CD4-positive, CD25-positive, alpha-beta regulatory T cell (primary cell): Measurements from ENCODE around the gene TP73. TPM values are rescaled to one million over a fixed set of nuclear protein-coding genes. Genes with fewer than 3 reads are reported as not detected.
A peak's percentile ranks its signal among the peaks of the same experiment; 100 is the strongest.

Source experiments
- ATAC-seq, 2 donors: fragments of 150-1000 bp; cut with Tn5 transposase; one replicate each; pipeline ENCODE4 v1.10.0; 2021; ENCODE audit warnings: low read depth in 2 of 2, moderate number of reproducible peaks in 2 of 2, moderate library complexity in 1 of 2
- DNase-seq, 3 donors: peaks; one replicate each; pipeline versions ENCODE4 v3.0.0 to v3.0.0-alpha.2; 2012 to 2022; ENCODE audit warnings: mixed read lengths in 1 of 3
- H3K27ac ChIP-seq: one replicate; pipeline ENCODE4 v1.7.0; 2013; ENCODE audit warnings: mild to moderate bottlenecking, low read length; ENCODE audit not compliant: insufficient read depth, poor library complexity, severe bottlenecking
- H3K27me3 ChIP-seq: one replicate; pipeline ENCODE4 v1.7.0; 2013; ENCODE audit warnings: low read length; ENCODE audit not compliant: control insufficient read depth, insufficient read depth
- H3K36me3 ChIP-seq: one replicate; pipeline ENCODE4 v1.7.0; 2013; ENCODE audit warnings: mild to moderate bottlenecking, low read length, moderate library complexity; ENCODE audit not compliant: control insufficient read depth, insufficient read depth
- H3K4me1 ChIP-seq: 2 replicates; pipeline ENCODE4 v1.7.0; 2013; ENCODE audit warnings: mild to moderate bottlenecking, low read length; ENCODE audit not compliant: insufficient read depth, control insufficient read depth, poor library complexity, severe bottlenecking
- H3K4me3 ChIP-seq: one replicate; pipeline ENCODE4 v1.7.0; 2013; ENCODE audit warnings: low read depth, mild to moderate bottlenecking, low read length, moderate library complexity
- H3K9me3 ChIP-seq, 2 experiments: 1 replicate in 1 of 2; 2 replicates in 1 of 2; pipeline ENCODE4 v1.7.0; 2013; ENCODE audit warnings: low read length in 2 of 2, mild to moderate bottlenecking in 1 of 2, moderate library complexity in 1 of 2; ENCODE audit not compliant: control insufficient read depth in 2 of 2
- H3K27ac Mint-ChIP-seq, 3 donors: one replicate each; pipeline ENCODE4 v1.8.0; 2020 to 2022; ENCODE audit warnings: mild to moderate bottlenecking in 3 of 3, mixed read lengths in 3 of 3, moderate library complexity in 2 of 3
- H3K27me3 Mint-ChIP-seq: one replicate; pipeline ENCODE4 v1.8.0; 2022; ENCODE audit warnings: mild to moderate bottlenecking, mixed read lengths
- H3K36me3 Mint-ChIP-seq: one replicate; pipeline ENCODE4 v1.8.0; 2020; ENCODE audit warnings: mixed read lengths
- H3K4me1 Mint-ChIP-seq, 4 donors: one replicate each; pipeline ENCODE4 v1.8.0; 2020 to 2022; ENCODE audit warnings: mixed read lengths in 4 of 4, mild to moderate bottlenecking in 1 of 4
- H3K4me3 Mint-ChIP-seq, 4 donors: one replicate each; pipeline ENCODE4 v1.8.0; 2020 to 2022; ENCODE audit warnings: mild to moderate bottlenecking in 4 of 4, mixed read lengths in 4 of 4, moderate library complexity in 3 of 4
- H3K9me3 Mint-ChIP-seq, 7 donors: one replicate each; pipeline ENCODE4 v1.8.0; 2020 to 2022; ENCODE audit warnings: mixed read lengths in 7 of 7, mild to moderate bottlenecking in 3 of 7, moderate library complexity in 2 of 7
- polyA plus RNA-seq, 4 donors: library from polyadenylated mRNA; unstranded; fragments of 300-500 nt; fragmentation: Illumina TruSeq; gene quantifications; one replicate each; pipeline ENCODE4 v1.2.3, GENCODE V29; 2021
- total RNA-seq: library from RNA; stranded (reverse); gene quantifications from one replicate; pipeline ENCODE4 v1.2.3, GENCODE V29; 2022

TP73 gene
- total and polyA plus RNA-seq, 5 donors from 2014 or later, result 0.08 to 0.12 TPM; not detected in 3

GRCh38 chr1:3702528-3702927, 50.2 kb downstream of the TP73 start:
- Mint-ChIP-seq H3K27me3 (peaks cover 4% of the 10 kb centered on the region), H3K4me3 (no peak overlapping the region), H3K36me3 (no peaks in the 10 kb centered on the region), H3K9me3 (no peaks in the 10 kb centered on the region), H3K4me1 (peaks cover 0 to 7% (median 1%) of the 10 kb centered on the region in 4 donors), H3K27ac (no peak overlapping the region)
- H3K36me3 ChIP-seq, result no peaks in the 10 kb centered on the region
- H3K4me3 ChIP-seq, result no peak overlapping the region
- no peaks in the 10 kb centered on the region for H3K27me3 ChIP-seq
- H3K9me3 ChIP-seq, result no peaks in the 10 kb centered on the region
- no peak for DNase-seq
- no peak overlapping the region for H3K27ac ChIP-seq
- no peaks in the 10 kb centered on the region for H3K4me1 ChIP-seq
- ATAC-seq, result no peak

- Mint-ChIP-seq H3K27me3 (peaks cover 4% of the 10 kb centered on the region), H3K4me1 (peaks cover 0 to 7% (median 1%) of the 10 kb centered on the region in 4 donors), H3K4me3 (peak overlapping the region in 1 of 4 donors; percentile 43), H3K9me3 (no peaks in the 10 kb centered on the region), H3K27ac (peak overlapping the region in 1 of 3 donors; percentile 85), H3K36me3 (no peaks in the 10 kb centered on the region)
- Histone ChIP-seq H3K27ac (no peak overlapping the region), H3K36me3 (no peaks in the 10 kb centered on the region), H3K4me1 (no peaks in the 10 kb centered on the region), H3K4me3 (no peak overlapping the region), H3K9me3 (no peaks in the 10 kb centered on the region), H3K27me3 (no peaks in the 10 kb centered on the region)
- ATAC-seq (no peak), DNase-seq (no peak)
Measured at GRCh38 chr1:3702990-3703728, 50.8 kb downstream of the TP73 start.

GRCh38 chr1:3703786-3704371, 51.6 kb downstream of the TP73 start:
- Histone ChIP-seq H3K27me3 (no peaks in the 10 kb centered on the region), H3K9me3 (no peaks in the 10 kb centered on the region), H3K4me1 (no peaks in the 10 kb centered on the region), H3K4me3 (no peak overlapping the region), H3K36me3 (no peaks in the 10 kb centered on the region), H3K27ac (no peak overlapping the region)
- peak overlapping the region in 1 of 3 donors; percentile 85 for H3K27ac Mint-ChIP-seq
- ATAC-seq (peak in 1 of 2 donors; percentile 16), DNase-seq (peak in 1 of 3 donors; percentile 31)
- no peaks in the 10 kb centered on the region for H3K9me3 Mint-ChIP-seq
- H3K4me3 Mint-ChIP-seq, result peak overlapping the region in 2 of 4 donors; percentile 55 to 72
- H3K27me3 Mint-ChIP-seq, result peaks cover 4% of the 10 kb centered on the region
- peaks cover 0 to 7% (median 1%) of the 10 kb centered on the region in 4 donors for H3K4me1 Mint-ChIP-seq
- no peaks in the 10 kb centered on the region for H3K36me3 Mint-ChIP-seq

GRCh38 chr1:3705341-3705950, 53.1 kb downstream of the TP73 start:
- H3K4me3 Mint-ChIP-seq, result no peak overlapping the region
- no peaks in the 10 kb centered on the region for H3K36me3 Mint-ChIP-seq
- no peak overlapping the region for H3K27ac ChIP-seq

GRCh38 chr1:3706651-3707297, 54.5 kb downstream of the TP73 start:
- H3K27ac ChIP-seq, result no peak overlapping the region
- DNase-seq, result no peak
- H3K27me3 ChIP-seq, result no peaks in the 10 kb centered on the region
- Mint-ChIP-seq H3K4me1 (peaks cover 0 to 7% (median 1%) of the 10 kb centered on the region in 4 donors), H3K9me3 (peaks cover 0 to 2% (median 0%) of the 10 kb centered on the region in 7 donors), H3K4me3 (no peak overlapping the region), H3K27ac (no peak overlapping the region), H3K27me3 (peaks cover 4% of the 10 kb centered on the region), H3K36me3 (no peaks in the 10 kb centered on the region)
- no peak for ATAC-seq
- no peaks in the 10 kb centered on the region for H3K36me3 ChIP-seq
- H3K4me3 ChIP-seq, result no peak overlapping the region
- H3K4me1 ChIP-seq, result no peaks in the 10 kb centered on the region
- no peaks in the 10 kb centered on the region for H3K9me3 ChIP-seq

More at GRCh38 chr1:3705341-3705950, 53.1 kb downstream of the TP73 start:
- H3K27ac Mint-ChIP-seq, result peak overlapping the region in 1 of 3 donors; percentile 38
- no peak for ATAC-seq
- Histone ChIP-seq H3K9me3 (no peaks in the 10 kb centered on the region), H3K4me3 (no peak overlapping the region), H3K36me3 (no peaks in the 10 kb centered on the region), H3K27me3 (no peaks in the 10 kb centered on the region), H3K4me1 (no peaks in the 10 kb centered on the region)
- DNase-seq, result no peak
- peaks cover 0 to 7% (median 1%) of the 10 kb centered on the region in 4 donors for H3K4me1 Mint-ChIP-seq
- peaks cover 4% of the 10 kb centered on the region for H3K27me3 Mint-ChIP-seq
- H3K9me3 Mint-ChIP-seq, result peaks cover 0 to 2% (median 0%) of the 10 kb centered on the region in 7 donors

DNA sequence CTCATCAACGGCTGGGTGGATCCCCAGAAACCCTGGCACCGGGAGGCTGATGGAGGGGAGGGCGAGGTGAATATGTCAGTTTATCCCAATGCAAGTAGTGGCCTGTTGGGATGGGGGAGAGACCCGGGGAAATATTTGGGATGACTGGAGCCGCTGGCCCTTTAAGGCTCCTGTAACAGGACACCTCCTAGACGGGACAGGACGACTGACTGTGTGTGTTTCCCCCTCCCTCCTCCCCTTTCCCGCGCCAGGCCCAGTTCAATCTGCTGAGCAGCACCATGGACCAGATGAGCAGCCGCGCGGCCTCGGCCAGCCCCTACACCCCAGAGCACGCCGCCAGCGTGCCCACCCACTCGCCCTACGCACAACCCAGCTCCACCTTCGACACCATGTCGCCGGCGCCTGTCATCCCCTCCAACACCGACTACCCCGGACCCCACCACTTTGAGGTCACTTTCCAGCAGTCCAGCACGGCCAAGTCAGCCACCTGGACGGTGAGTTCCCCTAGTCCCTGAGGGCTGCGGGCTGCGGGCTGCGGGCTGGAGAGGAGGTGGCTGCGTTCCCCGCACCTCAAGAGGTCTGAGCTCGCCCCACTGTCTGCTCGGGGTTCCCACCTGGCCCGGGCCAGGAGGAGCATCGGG, 55.1 kb downstream of the TP73 start:
- H3K4me3 ChIP-seq, result no peak overlapping the region
- no peak overlapping the region for H3K4me3 Mint-ChIP-seq
- H3K36me3 Mint-ChIP-seq, result no peaks in the 10 kb centered on the region
- H3K27ac Mint-ChIP-seq, result no peak overlapping the region
- DNase-seq, result no peak
- no peaks in the 10 kb centered on the region for H3K9me3 ChIP-seq
- H3K9me3 Mint-ChIP-seq, result peaks cover 0 to 2% (median 0%) of the 10 kb centered on the region in 7 donors
- no peaks in the 10 kb centered on the region for H3K4me1 ChIP-seq
- no peaks in the 10 kb centered on the region for H3K27me3 ChIP-seq
- H3K27me3 Mint-ChIP-seq, result peaks cover 4% of the 10 kb centered on the region
- ATAC-seq, result no peak
- peaks cover 0 to 7% (median 1%) of the 10 kb centered on the region in 4 donors for H3K4me1 Mint-ChIP-seq
- no peaks in the 10 kb centered on the region for H3K36me3 ChIP-seq
- no peak overlapping the region for H3K27ac ChIP-seq

GRCh38 chr1:3707939-3708328, 55.6 kb downstream of the TP73 start:
- Mint-ChIP-seq H3K4me3 (no peak overlapping the region), H3K9me3 (peaks cover 0 to 2% (median 0%) of the 10 kb centered on the region in 7 donors), H3K36me3 (no peaks in the 10 kb centered on the region), H3K27ac (no peak overlapping the region), H3K27me3 (peaks cover 4% of the 10 kb centered on the region), H3K4me1 (peaks cover 0 to 7% (median 1%) of the 10 kb centered on the region in 4 donors)
- no peak overlapping the region for H3K27ac ChIP-seq
- no peak for DNase-seq
- H3K4me1 ChIP-seq, result no peaks in the 10 kb centered on the region
- no peak overlapping the region for H3K4me3 ChIP-seq
- H3K36me3 ChIP-seq, result no peaks in the 10 kb centered on the region
- no peaks in the 10 kb centered on the region for H3K9me3 ChIP-seq
- H3K27me3 ChIP-seq, result no peaks in the 10 kb centered on the region
- ATAC-seq, result no peak
